GM10248 (cell line): Measurements from ENCODE around the gene ORAI3.

ENCODE experiments used
- CTCF ChIA-PET: fragments of 300-600 bp; sonication (Branson Sonifier 250); formaldehyde crosslinking; extraction: SDS; loops from one replicate; lab custom pipeline; 2021; ENCODE audit warnings: antibody characterized with exemption; lab: Yijun Ruan, JAX
- POLR2A ChIA-PET: fragments of 350-650 bp; sonication (Branson Sonifier 250); formaldehyde crosslinking; extraction: SDS; loops from one replicate; lab custom pipeline; 2020; ENCODE audit warnings: antibody characterized with exemption; lab: Yijun Ruan, JAX
- DNase-seq: peaks from one replicate; pipeline ENCODE4 v3.0.0; 2012; ENCODE audit errors: extremely low spot score
- CTCF ChIP-seq: IDR thresholded peaks from 2 replicates; pipeline ENCODE4 v1.5.1; 2012; ENCODE audit warnings: mild to moderate bottlenecking, low read depth; ENCODE audit errors: extremely low read depth, missing control alignments, control extremely low read depth

ORAI3 gene

GRCh38 chr16:30979170-30980022, 30.5 kb downstream of the ORAI3 start:
- no peak for DNase-seq
- ChIA-PET POLR2A (no interaction called here), CTCF (no interaction called here)
- no peak for TF ChIP-seq CTCF

GRCh38 chr16:30980023-30980371, 31.1 kb downstream of the ORAI3 start:
- ChIA-PET POLR2A (no interaction called here), CTCF (no interaction called here)
- DNase-seq = no peak
- TF ChIP-seq CTCF = no peak

- no peak for DNase-seq
- ChIA-PET POLR2A (no interaction called here), CTCF (no interaction called here)
- TF ChIP-seq CTCF = no peak
Measured at GRCh38 chr16:30980434-30980833, 31.6 kb downstream of the ORAI3 start.

GRCh38 chr16:30980959-30981358, 32.1 kb downstream of the ORAI3 start:
- no peak for DNase-seq
- ChIA-PET CTCF (no interaction called here), POLR2A (no interaction called here)
- no peak for TF ChIP-seq CTCF

- ChIA-PET CTCF (interaction anchor here (1.3 to 4.7 kb wide), 8 partner anchors 8 to 461 kb away, joined by 3 to 32 read pairs (median 14); partner anchors contain the start of genes VKORC1 and ZNF843), POLR2A (no interaction called here)
- TF ChIP-seq CTCF = no peak
- DNase-seq = no peak
Measured at GRCh38 chr16:30982548-30983288, 33.9 kb downstream of the ORAI3 start.

- CTCF ChIA-PET = interaction anchor here (1.0 to 4.7 kb wide), 16 partner anchors 8 to 461 kb away, joined by 3 to 32 read pairs (median 6); partner anchors contain the start of genes VKORC1 and ZNF843
Measured at GRCh38 chr16:30983289-30983889, 34.5 kb downstream of the ORAI3 start.

More at GRCh38 chr16:30983289-30983889, 34.5 kb downstream of the ORAI3 start:
- TF ChIP-seq CTCF = no peak
- DNase-seq = no peak
- POLR2A ChIA-PET = no interaction called here
